GM12878 (cell line): Measurements from ENCODE around the gene MRS2. TPM values are rescaled to one million over a fixed set of nuclear protein-coding genes. Genes with fewer than 3 reads are reported as not detected.

Experiments
- ATAC-seq: fragments of 200-7000 bp; cut with Tn5 transposase; 3 replicates; pipeline ENCODE4 v1.9.1; 2020; ENCODE audit warnings: mild to moderate bottlenecking, moderate library complexity
- BruUV-seq: library from RNA; stranded (reverse); fragments of 400-500 nt; replicated peaks from 2 replicates; lab custom pipeline; 2021; lab: Mats Ljungman, UMichigan
- CTCF ChIA-PET: fragments of 300-600 bp; sonication (Branson Sonifier 250); formaldehyde crosslinking; extraction: SDS; loops from one replicate; lab custom pipeline; 2021; ENCODE audit warnings: inconsistent platforms; lab: Yijun Ruan, JAX
- POLR2A ChIA-PET: fragments of 350-600 bp; formaldehyde crosslinking; extraction: SDS; loops from one replicate; lab custom pipeline; 2021; ENCODE audit warnings: inconsistent platforms; lab: Charles Lee
- RAD21 ChIA-PET: fragments of 300-600 bp; sonication (Branson Sonifier 250); formaldehyde crosslinking; loops from one replicate; lab custom pipeline; 2023; ENCODE audit warnings: antibody characterized with exemption; ENCODE audit not compliant: unreplicated experiment; lab: Charles Lee
- SMC1A ChIA-PET: fragments of 300-600 bp; sonication (Branson Sonifier 250); formaldehyde crosslinking; loops from one replicate; lab custom pipeline; 2023; ENCODE audit not compliant: unreplicated experiment, uncharacterized antibody; lab: Charles Lee
- DNase-seq: peaks from one replicate; pipeline ENCODE4 v3.0.0-alpha.2; 2011; ENCODE audit warnings: low read depth, low spot score
- FAIRE-seq: peaks from 3 replicates; lab custom pipeline; 2011; peaks lifted over from hg19 to GRCh38; lab: Jason Lieb, UNC
- H2AFZ ChIP-seq: 2 replicates; pipeline ENCODE4 v1.6.0; 2011; ENCODE audit warnings: low read depth, low read length, control low read depth; ENCODE audit not compliant: control insufficient read depth
- H3K27ac ChIP-seq: 2 replicates; pipeline ENCODE4 v1.5.1; 2011; ENCODE audit warnings: control low read depth; ENCODE audit not compliant: control insufficient read depth, insufficient read depth
- H3K27me3 ChIP-seq, 2 experiments: replicated peaks in 1 of 2; 2 replicates each; pipeline versions ENCODE4 v1.6.0 to v1.6.1; 2011; ENCODE audit warnings: low read length in 1 of 2; ENCODE audit not compliant: control insufficient read depth in 2 of 2, insufficient read depth in 2 of 2
- H3K36me3 ChIP-seq, 2 experiments: 2 replicates each; pipeline ENCODE4 v1.5.1; 2011; ENCODE audit warnings: low read length in 1 of 2; ENCODE audit not compliant: control insufficient read depth in 2 of 2, insufficient read depth in 2 of 2
- H3K4me1 ChIP-seq: 2 replicates; pipeline ENCODE4 v1.6.1; 2011; ENCODE audit warnings: mild to moderate bottlenecking, low read length, moderate library complexity, mixed read lengths; ENCODE audit not compliant: control insufficient read depth, insufficient read depth
- H3K4me2 ChIP-seq: 2 replicates; pipeline ENCODE4 v1.6.0; 2011; ENCODE audit warnings: control low read depth; ENCODE audit not compliant: control insufficient read depth, insufficient read depth
- H3K4me3 ChIP-seq: fragments of 200-600 bp; sonication (generic); 2 replicates; pipeline ENCODE4 v1.5.1; 2016
- H3K79me2 ChIP-seq: 2 replicates; pipeline ENCODE4 v1.6.0; 2011; ENCODE audit warnings: low read length; ENCODE audit not compliant: control insufficient read depth, insufficient read depth
- H3K9ac ChIP-seq: 2 replicates; pipeline ENCODE4 v1.8.0; 2011; ENCODE audit warnings: low read length, control low read depth, mixed read lengths; ENCODE audit not compliant: control insufficient read depth, insufficient read depth
- H3K9me3 ChIP-seq: replicated peaks from 3 replicates; pipeline ENCODE4 v1.5.1; 2011; ENCODE audit warnings: mild to moderate bottlenecking, low read length; ENCODE audit not compliant: control insufficient read depth, insufficient read depth
- H4K20me1 ChIP-seq: 2 replicates; pipeline ENCODE4 v1.6.0; 2011; ENCODE audit not compliant: control insufficient read depth, insufficient read depth
- CBX3 ChIP-seq: fragments of 200-600 bp; sonication (generic); IDR thresholded peaks from 2 replicates; pipeline ENCODE4 v1.6.1; 2016; ENCODE audit warnings: low read depth, borderline replicate concordance
- CHD4 ChIP-seq: fragments of 200-600 bp; sonication (generic); IDR thresholded peaks from 2 replicates; pipeline ENCODE4 v1.6.1; 2016; ENCODE audit warnings: mild to moderate bottlenecking
- HDGF ChIP-seq: fragments of 450-650 bp; IDR thresholded peaks from 2 replicates; pipeline ENCODE4 v1.6.1; 2016; ENCODE audit warnings: antibody characterized with exemption
- IKZF1 ChIP-seq: fragments of 450-650 bp; conservative IDR thresholded peaks from 2 replicates; pipeline ENCODE4 v1.6.1; 2017; ENCODE audit warnings: antibody characterized with exemption, mild to moderate bottlenecking
- MEF2A ChIP-seq: IDR thresholded peaks from 2 replicates; pipeline ENCODE4 v1.6.1; 2011; ENCODE audit warnings: low read depth, mild to moderate bottlenecking, low read length, moderate library complexity; ENCODE audit not compliant: insufficient read depth
- NR2C1 ChIP-seq: fragments of 450-650 bp; IDR thresholded peaks from 2 replicates; pipeline ENCODE4 v1.6.1; 2017; ENCODE audit warnings: antibody characterized with exemption, mild to moderate bottlenecking, moderate library complexity
- STAT1 ChIP-seq: fragments of 450-650 bp; conservative IDR thresholded peaks from 2 replicates; pipeline ENCODE4 v1.6.1; 2014; ENCODE audit warnings: antibody characterized with exemption, mild to moderate bottlenecking
- STAT3 ChIP-seq: IDR thresholded peaks from 2 replicates; pipeline ENCODE4 v1.6.1; 2011; ENCODE audit warnings: low read depth, low read length, improper control_type of control experiment
- TCF7 ChIP-seq: IDR thresholded peaks from 2 replicates; pipeline ENCODE4 v1.6.1; 2014; ENCODE audit warnings: antibody characterized with exemption, borderline replicate concordance
- YBX1 ChIP-seq: fragments of 450-650 bp; IDR thresholded peaks from 2 replicates; pipeline ENCODE4 v1.6.1; 2016; ENCODE audit warnings: antibody characterized with exemption
- YY1 ChIP-seq: IDR thresholded peaks from 2 replicates; pipeline ENCODE4 v1.6.1; 2011; ENCODE audit warnings: low read depth, mild to moderate bottlenecking, low read length
- ZNF24 ChIP-seq: fragments of 450-650 bp; IDR thresholded peaks from 2 replicates; pipeline ENCODE4 v1.6.1; 2017; ENCODE audit warnings: antibody characterized with exemption, mild to moderate bottlenecking
- ZNF384 ChIP-seq: IDR thresholded peaks from 2 replicates; pipeline ENCODE4 v1.6.1; 2012; ENCODE audit warnings: low read depth, mild to moderate bottlenecking, low read length, improper control_type of control experiment, borderline replicate concordance
- ZZZ3 ChIP-seq: IDR thresholded peaks from 2 replicates; pipeline ENCODE4 v1.6.1; 2011; ENCODE audit warnings: low read depth; ENCODE audit not compliant: control insufficient read depth, insufficient read length
- WGBS: methylation state at CpG from one replicate; pipeline ENCODE4 v1.1.6; 2016; ENCODE audit warnings: low lambda C conversion rate; ENCODE audit not compliant: insufficient replicate concordance, insufficient coverage; ENCODE audit errors: missing lambda C conversion rate; 5-methylcytosine and 5-hydroxymethylcytosine counted together
- in situ Hi-C: fragments of 300-500 bp; cut with MboI; formaldehyde crosslinking; loops from 9 replicates; pipeline ENCODE4 v1.14.3; 2018; ENCODE audit warnings: mixed read lengths
- intact Hi-C: fragments of 100-400 bp; cut with micrococcal nuclease; formaldehyde crosslinking; loops from one replicate; pipeline ENCODE4 v1.14.2; 2022; ENCODE audit not compliant: unreplicated experiment
- polyA plus RNA-seq, 11 experiments: library from polyadenylated mRNA; depleted of rRNA in 4 of 11; unstranded in 6 of 11; stranded (reverse) in 5 of 11; fragments of >200 nt; fragmentation: Nextera tagmentation in 4 of 11; fragmentation: Illumina TruSeq in 1 of 11; extraction: Ambion mirVana in 4 of 11; extraction: Trizol in 1 of 11; gene quantifications; 1 replicate in 1 of 11; 2 replicates in 10 of 11; pipeline versions ENCODE4 v1.2.1 to v1.2.3, GENCODE V29; 2011 to 2016; ENCODE audit warnings: inconsistent platforms in 2 of 11, missing spikeins in 2 of 11, low read depth in 1 of 11
- total RNA-seq, 4 experiments: library from RNA; depleted of rRNA in 3 of 4; stranded (reverse); fragments of >200 nt in 3 of 4; fragmentation: Illumina TruSeq in 1 of 4; extraction: Trizol in 1 of 4; gene quantifications; 2 replicates each; pipeline versions ENCODE4 v1.2.1 to v1.2.3, GENCODE V29; 2013 to 2021
- TF ChIP-seq, protein P1 (sequence below): IDR thresholded peaks from 2 replicates; pipeline ENCODE4 v1.6.1; 2012; ENCODE audit warnings: low read depth, low read length, improper control_type of control experiment
- TF ChIP-seq, protein P2 (sequence below): fragments of 450-650 bp; IDR thresholded peaks from 2 replicates; pipeline ENCODE4 v1.6.1; 2016; ENCODE audit warnings: mild to moderate bottlenecking
- TF ChIP-seq, protein P3 (sequence below): IDR thresholded peaks from 2 replicates; pipeline ENCODE4 v1.6.1; 2012; ENCODE audit warnings: low read depth, low read length, improper control_type of control experiment
- TF ChIP-seq, protein P4 (sequence below): IDR thresholded peaks from 2 replicates; pipeline ENCODE4 v1.6.1; 2011; ENCODE audit warnings: low read depth, low read length, improper control_type of control experiment, borderline replicate concordance
- TF ChIP-seq, protein P5 (sequence below): IDR thresholded peaks from 2 replicates; pipeline ENCODE4 v1.6.1; 2012; ENCODE audit warnings: low read depth, low read length, improper control_type of control experiment

Gene MRS2
- total and polyA plus RNA-seq, 10 of the 15 experiments (the other 5 are each of a cell fraction or from before 2014, with no cell fraction given) = 7.5 to 29.9 (median 24.2) TPM

DNA sequence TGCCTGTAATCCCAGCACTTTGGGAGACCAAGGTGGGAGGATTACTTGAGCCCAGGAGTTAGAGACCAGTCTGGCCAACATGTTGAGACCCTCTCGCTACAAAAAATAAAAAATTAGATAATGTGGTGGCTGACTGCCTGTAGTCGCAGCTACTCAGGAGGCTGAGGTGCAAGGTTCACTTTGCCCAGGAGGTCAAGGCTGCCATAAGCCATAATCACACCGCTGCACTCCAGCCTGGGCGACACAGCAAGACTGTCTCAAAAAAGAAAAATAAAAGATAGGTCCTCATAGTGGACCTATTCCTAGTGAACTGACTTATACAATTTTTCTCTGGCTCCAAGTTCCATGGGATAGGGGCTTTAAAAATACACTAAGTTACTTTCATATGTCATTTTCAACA lies 41.9 kb downstream of the MRS2 start (continued):
- TF ChIP-seq, protein P1, sequence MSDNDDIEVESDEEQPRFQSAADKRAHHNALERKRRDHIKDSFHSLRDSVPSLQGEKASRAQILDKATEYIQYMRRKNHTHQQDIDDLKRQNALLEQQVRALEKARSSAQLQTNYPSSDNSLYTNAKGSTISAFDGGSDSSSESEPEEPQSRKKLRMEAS = no peak
- TF ChIP-seq ZNF384 (no peak), IKZF1 (no peak)

DNA sequence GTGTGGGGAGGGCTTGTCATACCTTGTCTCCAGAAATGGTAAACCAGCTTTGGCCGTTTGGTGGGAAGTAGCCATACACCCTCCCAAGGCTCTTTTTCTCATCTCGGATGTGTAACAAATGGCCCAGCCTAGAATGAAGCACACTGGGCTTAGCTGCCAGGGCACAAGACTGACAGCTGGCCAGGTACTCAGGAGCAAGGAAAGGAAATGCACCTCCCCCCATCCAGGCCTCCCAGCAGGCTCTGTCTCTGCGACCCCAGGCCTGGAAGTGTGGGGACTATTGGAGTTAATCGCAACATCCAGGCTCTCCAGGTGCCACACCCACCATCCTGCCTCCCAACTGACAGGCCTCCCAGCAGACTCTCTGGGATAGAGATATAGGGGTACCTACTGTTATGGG lies 43.0 kb downstream of the MRS2 start:
- ATAC-seq = no peak
- Histone ChIP-seq H3K27me3 (no peaks in the 10 kb centered on the region; a peak in 1 of 4 replicates), H3K9me3 (no peaks in the 10 kb centered on the region), H3K4me2 (no peak overlapping the region), H3K36me3 (no peaks in the 10 kb centered on the region), H3K79me2 (no peaks in the 10 kb centered on the region), H3K4me3 (no peak overlapping the region), H2AFZ (no peak overlapping the region), H4K20me1 (no peaks in the 10 kb centered on the region), H3K4me1 (no peaks in the 10 kb centered on the region), H3K27ac (no peak overlapping the region), H3K9ac (no peak overlapping the region)
- in situ Hi-C loops (no loop called here), intact Hi-C loops (no loop called here)
- ChIA-PET RAD21 (no interaction called here), SMC1A (interaction anchor here (0.8 kb wide), 1 partner anchor 24 kb away, joined by 3 read pairs; no protein-coding TSS in a partner anchor), POLR2A (no interaction called here), CTCF (no interaction called here)
- WGBS = 73% methylated on average over 4 of the region's 4 CpGs
- TF ChIP-seq CHD4 = no peak
- no peak for TF ChIP-seq YY1
- TF ChIP-seq, protein P2, sequence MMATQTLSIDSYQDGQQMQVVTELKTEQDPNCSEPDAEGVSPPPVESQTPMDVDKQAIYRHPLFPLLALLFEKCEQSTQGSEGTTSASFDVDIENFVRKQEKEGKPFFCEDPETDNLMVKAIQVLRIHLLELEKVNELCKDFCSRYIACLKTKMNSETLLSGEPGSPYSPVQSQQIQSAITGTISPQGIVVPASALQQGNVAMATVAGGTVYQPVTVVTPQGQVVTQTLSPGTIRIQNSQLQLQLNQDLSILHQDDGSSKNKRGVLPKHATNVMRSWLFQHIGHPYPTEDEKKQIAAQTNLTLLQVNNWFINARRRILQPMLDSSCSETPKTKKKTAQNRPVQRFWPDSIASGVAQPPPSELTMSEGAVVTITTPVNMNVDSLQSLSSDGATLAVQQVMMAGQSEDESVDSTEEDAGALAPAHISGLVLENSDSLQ = no peak
- no peak for TF ChIP-seq TCF7
- TF ChIP-seq, protein P3, sequence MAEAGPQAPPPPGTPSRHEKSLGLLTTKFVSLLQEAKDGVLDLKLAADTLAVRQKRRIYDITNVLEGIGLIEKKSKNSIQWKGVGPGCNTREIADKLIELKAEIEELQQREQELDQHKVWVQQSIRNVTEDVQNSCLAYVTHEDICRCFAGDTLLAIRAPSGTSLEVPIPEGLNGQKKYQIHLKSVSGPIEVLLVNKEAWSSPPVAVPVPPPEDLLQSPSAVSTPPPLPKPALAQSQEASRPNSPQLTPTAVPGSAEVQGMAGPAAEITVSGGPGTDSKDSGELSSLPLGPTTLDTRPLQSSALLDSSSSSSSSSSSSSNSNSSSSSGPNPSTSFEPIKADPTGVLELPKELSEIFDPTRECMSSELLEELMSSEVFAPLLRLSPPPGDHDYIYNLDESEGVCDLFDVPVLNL = no peak
- TF ChIP-seq ZZZ3 = no peak
- no peak for TF ChIP-seq ZNF24
- TF ChIP-seq YBX1 = no peak
- TF ChIP-seq MEF2A = no peak
- TF ChIP-seq NR2C1 = no peak
- no peak for TF ChIP-seq HDGF
- no peak for TF ChIP-seq STAT1
- TF ChIP-seq, protein P4, sequence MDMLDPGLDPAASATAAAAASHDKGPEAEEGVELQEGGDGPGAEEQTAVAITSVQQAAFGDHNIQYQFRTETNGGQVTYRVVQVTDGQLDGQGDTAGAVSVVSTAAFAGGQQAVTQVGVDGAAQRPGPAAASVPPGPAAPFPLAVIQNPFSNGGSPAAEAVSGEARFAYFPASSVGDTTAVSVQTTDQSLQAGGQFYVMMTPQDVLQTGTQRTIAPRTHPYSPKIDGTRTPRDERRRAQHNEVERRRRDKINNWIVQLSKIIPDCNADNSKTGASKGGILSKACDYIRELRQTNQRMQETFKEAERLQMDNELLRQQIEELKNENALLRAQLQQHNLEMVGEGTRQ = no peak
- TF ChIP-seq, protein P5, sequence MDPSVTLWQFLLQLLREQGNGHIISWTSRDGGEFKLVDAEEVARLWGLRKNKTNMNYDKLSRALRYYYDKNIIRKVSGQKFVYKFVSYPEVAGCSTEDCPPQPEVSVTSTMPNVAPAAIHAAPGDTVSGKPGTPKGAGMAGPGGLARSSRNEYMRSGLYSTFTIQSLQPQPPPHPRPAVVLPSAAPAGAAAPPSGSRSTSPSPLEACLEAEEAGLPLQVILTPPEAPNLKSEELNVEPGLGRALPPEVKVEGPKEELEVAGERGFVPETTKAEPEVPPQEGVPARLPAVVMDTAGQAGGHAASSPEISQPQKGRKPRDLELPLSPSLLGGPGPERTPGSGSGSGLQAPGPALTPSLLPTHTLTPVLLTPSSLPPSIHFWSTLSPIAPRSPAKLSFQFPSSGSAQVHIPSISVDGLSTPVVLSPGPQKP = no peak
- no peak for TF ChIP-seq STAT3
- TF ChIP-seq CBX3 = no peak
- DNase-seq = no peak
- BruUV-seq = no TSS peak
- no peak for FAIRE-seq
